Activated CD4-positive, alpha-beta T cell treated with anti-CD3 and anti-CD28 coated beads, Interleukin-10, Interleukin-2, amounts not matched to agents 100 ng/mL and 50 ng/mL, durations not matched to agents 16 hours and 8 hours (primary cell): Measurements from ENCODE around the gene CDC14B.

Source experiments
- DNase-seq: peaks from one replicate; pipeline ENCODE4 v3.0.0-alpha.2; 2020

CDC14B gene

DNA sequence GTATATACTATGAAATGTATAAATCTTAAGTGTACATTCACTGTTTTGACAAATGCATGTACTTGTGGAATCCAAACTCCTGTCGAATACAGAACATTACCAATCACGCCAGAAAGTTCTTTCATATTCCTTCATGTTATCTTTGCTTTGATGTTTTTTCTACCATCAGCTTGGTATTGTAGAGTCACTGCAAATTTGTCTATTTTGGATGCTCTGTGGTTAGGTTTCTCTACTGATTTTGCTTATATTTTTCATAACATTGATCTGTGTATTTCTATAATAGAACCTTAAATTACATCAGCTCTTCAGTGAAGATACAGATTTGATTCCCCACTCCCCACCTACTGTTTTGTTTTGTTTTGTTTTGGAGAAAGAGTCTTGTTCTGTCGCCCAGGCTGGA, 138.9 kb downstream of the CDC14B start:
- peak; percentile 36 for DNase-seq

DNA sequence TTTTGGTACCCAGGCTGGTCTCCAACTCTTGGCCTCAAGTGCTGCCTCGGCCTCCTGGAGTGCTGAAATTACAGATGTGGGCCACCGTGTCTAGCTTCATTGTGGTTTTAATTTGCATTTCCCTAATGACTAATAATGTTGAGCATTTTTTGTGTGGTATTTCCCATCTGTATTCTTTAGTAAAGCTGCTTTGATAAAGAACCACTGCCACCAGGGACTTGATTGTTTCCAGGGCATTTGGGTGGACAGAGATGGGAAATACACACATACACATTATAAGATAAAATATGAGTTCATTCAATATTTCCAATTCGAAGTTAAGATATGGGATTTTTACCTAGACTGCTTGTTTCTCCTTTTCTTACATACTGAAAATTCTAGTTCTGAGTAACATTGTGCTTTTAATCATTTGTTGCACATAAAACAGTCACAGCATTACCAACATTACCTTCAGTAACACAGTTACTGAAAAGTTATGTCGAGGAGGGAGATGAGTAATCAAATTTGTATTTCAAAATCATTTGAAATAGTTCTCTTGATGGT, 140.7 kb downstream of the CDC14B start:
- DNase-seq = peak; percentile 80

DNA sequence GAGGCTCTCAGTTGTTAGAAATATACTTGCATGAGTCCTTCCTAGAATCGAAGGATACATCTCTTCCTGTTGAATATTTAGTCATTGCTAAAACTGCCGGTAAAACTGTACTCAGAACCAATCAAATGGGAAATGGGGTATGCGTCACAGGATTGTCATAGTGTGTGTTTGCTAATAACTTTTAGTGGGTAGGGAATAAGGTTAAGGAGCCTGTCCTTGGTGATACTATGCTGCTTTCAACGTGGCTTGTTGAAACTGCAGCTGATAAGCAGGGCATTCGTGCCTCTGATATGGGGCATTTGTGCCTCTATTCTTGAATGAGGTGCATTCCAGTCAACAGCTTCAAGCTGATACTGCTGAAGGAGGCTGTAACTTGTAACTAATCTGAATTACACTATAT, 143.1 kb downstream of the CDC14B start:
- peak; percentile 84 for DNase-seq

DNA sequence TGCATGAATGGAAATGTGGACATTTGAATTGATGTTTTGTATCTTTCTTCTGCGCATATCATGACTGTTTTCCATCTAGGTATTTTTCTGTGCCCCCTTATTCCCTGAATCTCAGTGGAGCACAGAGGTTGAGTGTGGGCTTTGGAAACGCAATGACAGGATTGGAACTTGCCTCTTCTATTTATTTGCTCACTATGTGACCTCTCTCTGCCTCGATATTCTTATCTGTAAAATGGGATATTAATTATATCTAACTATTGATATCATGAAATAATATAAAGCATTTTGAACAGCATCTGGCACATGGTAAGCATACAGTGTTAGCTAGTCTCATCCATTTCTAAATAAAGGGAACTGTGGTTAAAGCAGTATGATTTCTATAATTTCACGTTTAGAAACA, 143.6 kb downstream of the CDC14B start:
- no peak for DNase-seq

DNA sequence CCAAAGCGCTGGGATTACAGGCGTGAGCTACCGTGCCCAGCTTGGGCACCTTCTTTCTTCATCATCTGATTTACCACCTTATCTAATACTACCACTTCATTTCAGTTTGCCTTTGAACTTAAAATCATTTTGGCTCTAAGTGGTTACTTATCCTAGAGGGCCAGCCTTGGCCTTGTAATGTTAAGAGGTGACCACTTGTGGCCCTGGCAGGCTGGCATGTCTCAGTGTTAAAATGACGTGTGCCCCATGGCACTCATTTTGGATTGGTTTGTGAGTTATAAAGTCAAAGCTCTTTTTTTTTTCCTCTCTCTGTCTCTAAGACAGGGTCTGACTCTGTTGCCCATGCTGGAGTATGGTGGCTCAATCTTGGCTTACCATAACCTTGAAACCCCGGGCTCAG, 151.9 kb downstream of the CDC14B start:
- no peak for DNase-seq

DNA sequence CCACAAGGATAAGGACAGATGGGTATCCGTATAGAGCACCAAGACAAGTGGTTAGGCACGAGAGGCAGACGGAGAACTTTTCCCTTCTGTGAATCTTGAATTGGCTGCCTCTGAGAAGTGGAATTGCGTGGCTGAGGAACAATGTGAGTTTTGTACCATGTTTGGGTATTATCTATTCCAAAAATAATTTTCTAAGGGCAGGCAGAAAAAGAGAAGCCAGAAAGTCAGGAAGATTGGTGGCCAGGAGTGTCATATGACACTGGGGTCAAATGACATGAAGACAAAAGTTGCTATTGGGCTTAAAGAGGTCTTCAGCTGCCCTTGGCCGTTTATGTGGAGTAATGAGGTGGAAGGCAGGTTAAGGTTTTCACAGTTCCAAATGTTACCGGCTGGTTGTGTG, 155.2 kb downstream of the CDC14B start:
- no peak for DNase-seq

DNA sequence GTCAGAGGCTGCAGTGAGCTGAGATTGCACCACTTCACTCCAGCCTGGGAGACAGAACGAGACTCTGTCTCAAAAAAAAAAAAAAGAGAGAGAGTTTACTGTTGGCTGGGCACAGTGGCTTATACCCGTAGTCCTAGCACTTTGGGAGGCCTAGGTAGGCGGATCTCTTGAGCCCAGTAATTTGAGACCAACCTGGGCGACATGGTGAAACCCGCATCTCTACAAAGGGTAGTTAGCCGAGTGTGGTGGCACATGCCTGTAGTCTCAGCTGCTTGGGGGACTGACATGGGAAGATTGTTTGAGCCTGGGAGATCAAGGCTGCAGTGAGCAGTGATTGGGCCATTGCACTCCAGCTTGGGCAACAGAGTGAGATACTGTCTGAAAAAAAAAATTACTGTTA, 157.1 kb downstream of the CDC14B start:
- no peak for DNase-seq

DNA sequence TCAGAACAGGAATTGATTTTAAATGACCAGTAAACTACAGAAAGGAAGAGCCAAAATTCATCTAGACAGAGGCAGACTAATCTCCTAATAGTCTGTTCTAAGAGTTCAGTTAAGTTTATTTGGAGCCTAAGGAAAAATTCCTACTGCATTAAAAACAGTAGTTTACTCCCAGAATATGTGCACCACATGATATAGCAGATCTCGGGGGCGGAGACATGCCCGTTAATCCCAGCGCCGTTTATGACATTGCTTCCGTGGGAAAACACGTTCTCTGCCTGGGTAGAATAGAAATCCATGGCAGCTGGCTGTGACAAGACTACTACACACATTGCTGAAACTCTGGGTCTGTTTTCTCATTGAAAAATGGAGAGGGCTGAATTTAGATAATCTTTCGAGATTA, 158.3 kb downstream of the CDC14B start:
- DNase-seq = no peak

DNA sequence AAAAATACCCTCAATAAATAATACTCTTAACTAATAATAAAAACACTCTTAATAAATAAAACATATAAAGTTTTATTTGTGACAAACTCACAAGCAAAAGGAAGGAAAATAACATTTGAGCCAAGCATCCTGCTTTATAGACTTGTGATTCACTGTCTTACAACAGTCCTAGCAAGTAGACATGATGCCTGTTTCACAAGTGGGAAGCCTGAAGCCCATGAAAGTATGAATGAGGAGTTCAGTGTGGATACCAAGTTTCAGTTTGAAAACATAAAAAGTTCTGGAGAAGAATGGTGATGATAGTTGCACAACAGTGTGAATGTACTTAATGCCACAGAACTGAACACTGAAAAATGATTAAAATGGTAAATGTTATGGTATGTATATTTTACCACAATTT, 158.8 kb downstream of the CDC14B start:
- DNase-seq = no peak

DNA sequence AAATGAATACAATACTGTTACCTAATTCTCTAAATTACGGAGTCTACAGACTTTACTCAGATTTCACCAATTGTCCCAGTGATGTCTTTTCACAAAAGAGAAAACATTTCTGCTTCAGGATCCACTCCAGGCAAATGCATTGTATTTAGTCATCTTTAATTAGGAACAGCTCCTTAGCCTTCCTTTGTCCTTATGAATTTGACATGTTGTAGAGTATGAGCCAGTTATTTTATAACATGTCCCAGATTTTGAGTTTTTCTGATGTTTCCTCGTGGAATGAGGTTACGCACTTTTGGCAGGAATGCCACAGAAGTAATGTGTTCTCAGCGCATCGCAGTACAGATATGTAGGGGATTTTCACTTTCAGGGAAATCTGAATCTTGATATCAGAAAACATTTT, 159.2 kb downstream of the CDC14B start:
- DNase-seq = no peak

DNA sequence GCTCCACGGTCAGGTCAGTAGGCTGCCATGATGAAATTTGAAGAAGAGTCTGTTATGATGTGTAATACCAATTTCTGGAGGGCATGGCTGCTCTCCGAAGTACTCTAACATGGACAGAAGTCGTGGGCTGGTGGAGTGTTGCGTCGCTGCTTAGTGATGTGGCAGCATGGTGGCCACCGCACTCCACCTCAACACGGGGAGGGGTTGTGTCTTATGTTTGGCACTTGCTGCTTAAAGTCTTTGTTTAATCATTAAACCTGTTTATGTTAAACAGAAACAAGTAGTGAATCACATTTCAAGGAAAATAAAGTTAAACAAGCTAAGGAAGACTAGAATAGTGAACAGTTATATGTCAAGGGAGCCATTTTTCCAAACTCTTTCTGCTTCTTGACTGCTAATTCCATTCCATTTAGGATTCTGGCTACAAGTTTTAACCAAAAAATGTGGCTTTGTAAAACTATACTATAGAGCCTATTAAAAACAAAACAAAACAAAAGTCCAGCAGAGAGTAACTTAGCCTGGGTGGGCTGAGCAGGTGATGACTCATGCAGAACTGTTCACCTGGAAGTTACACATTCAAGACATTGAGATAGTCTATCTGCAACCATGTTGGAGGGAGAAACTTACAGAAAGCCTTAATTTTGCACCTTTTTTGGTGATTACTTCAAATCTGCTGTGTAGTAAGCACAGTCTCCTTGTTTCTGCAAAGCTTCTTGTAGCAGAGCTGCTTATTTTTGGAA, 160.2 kb downstream of the CDC14B start:
- no peak for DNase-seq

DNA sequence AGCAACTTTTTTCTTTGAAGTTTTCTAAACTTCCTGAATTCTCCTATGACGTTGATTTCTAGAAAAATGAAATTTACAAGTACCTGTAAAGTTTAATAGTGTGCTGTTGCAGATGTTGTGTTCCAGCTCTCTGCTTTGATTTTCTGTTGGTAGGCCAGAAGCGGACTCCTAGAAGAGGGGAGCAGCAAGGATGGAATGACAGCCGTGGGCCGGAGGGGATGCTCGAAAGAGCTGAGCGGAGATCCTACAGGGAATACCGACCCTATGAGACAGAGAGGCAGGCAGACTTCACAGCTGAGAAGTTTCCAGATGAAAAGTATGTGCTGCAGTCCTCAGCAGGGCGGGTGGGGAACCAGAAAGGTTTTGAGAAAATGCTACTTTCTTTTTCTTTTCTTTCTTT, 161.4 kb downstream of the CDC14B start:
- no peak for DNase-seq

DNA sequence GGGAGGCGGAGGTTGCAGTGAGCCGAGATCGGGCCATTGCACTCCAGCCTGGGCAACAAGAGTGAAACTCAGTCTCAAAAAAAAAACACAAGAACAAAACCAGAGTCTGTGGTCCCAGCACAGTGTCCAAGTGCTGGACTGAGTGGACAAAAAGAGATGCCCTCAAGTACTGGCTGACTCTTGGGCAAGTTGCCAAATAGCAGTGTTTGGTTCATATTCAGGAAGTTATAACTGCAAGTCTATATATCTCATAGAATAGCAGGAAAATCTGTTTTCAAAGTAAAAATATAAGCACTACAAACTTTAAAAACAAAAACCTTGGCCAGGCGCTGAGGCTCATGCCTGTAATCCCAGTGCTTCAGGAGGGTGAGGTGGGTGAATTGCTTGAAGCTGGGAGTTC, 162.4 kb downstream of the CDC14B start:
- DNase-seq = no peak

DNA sequence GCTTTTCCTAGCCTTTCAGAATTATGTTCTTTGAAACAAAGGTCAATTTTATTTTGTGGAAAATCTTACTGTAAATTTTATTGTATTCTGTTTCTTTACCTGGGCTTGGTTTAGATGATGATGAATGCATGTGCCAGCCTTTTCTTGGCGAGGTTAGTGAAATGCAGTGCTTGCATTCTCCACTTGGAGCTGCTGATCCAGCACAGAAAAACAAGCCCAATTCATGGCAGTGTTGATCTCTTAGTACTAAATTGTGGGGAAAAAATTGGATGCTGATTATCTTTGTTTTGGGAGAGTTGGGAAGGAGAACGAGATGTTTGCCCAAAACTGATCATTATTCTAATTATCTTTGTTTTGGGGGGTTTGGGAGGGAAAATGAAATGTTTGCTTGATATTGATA, 166.0 kb downstream of the CDC14B start:
- no peak for DNase-seq

DNA sequence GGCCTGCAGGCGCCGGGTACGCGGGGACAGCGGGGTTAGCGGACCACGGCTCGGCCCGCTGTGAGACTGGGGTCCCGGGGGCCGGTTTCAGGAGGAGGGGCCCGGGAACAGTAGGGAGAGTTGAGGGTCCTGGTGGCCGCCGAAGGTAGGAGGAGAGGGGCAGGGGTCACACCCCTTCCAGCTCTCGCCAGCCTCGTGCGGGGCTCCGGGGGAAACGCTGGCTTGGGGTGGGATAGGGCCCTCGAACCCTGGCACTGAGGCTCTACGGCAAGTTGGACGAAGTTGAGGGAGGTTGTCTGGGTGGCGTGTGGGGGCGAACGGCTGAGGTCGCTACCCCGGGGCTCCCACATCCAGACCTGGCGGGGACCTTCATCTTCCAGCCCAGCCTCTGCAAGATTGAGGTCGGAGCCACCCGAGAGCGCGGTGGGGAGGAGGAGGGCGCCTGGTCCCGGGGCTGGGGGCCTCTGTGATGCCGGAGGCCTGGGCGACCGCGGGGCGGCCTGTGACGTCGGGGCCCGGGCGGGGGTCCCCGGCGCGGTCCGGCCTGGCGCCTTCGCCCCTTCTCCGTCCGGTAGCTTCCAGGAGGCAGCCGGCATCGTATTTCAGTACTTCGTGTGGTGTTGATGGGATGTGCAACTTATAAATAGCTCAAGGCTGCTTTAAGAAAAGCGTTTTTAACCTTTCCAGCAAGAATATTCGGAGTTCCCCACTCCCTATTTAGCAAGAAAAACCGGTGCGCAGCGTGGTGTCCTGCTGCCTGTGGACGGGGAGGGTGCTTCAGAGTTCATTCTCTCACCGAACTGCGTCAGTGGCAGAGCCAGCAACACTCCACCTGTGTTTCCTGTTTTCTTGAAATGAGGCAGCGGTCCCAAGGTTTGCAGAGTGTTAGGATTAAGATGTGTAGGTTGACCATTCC, 168.8 kb downstream of the CDC14B start:
- DNase-seq = peak; percentile 45
